Measurements from ENCODE around the gene CIBAR2.

CIBAR2 gene

DNA sequence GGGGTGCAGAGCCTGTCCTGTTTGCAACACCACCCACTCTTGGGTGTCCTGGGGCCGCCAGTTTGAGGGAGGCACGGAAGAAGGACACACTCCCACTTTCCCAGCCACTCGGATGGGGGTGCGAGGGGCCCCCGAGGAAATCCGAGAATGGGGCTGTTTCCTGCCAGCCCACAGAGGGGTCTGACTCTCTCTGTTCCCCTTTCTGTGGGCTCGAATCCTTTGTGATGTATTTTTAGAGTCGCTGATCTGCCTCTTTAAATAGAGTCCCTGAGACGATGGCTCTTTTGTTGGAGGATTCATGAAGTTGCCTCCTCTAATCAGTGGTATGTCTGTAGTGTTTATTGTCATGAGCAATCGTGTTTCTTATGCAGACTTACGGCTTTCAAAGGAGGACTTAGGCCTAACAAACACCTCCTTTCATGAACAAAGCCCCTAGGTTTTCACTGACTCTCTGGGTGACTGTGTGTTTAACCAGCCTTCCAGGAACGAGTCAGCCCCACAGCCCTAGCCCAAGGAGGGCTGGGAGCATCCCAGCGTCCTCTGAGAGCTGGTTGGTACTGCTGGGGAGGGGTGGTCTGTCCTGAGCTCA, 29.1 kb downstream of the CIBAR2 start:
- DNase-seq (ENCODE audit: low read depth) = no peak

DNA sequence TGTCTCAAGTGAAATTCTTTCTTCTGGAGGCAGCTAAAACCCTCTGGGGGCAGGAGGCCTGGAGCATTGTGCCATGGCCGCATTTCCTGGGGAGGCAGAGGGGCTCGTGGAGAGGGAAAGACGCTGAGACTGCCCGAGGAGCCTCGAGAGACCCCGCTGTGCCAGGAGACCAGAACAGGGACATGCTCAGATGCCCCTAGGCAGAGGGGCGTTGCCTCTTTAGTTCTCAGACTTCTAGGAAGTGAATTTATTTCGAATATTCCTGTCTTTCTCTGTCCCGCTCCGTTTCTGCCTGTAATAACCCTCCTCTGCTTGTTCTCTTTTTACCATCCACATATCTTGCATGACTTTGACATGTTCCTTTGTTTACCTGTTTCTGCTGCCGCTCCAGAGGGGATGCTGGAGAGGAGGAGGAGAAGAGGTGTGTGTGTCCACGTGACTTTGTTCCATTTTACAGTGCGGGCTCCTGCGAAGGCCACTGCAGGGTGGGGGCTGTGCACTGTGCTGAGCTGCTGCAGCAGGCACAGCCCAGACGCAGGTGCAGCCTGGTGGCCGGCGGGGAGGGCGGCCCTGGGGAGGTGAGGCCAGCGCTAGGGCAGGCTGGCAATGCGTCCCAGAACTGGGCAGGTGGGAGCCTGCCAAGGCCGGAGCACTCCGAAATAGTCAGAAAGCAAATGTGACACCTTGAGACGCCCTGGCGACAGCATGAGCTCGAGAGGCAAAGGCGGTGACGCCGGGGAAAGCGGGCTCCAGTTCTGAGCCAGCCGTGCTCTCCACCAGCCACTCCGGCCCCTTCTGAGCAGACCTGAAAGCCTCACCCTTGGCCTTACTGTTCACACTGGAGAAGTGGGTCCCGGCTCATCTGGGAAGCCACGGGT, 29.9 kb downstream of the CIBAR2 start:
- DNase-seq (ENCODE audit: low read depth) = no peak

DNA sequence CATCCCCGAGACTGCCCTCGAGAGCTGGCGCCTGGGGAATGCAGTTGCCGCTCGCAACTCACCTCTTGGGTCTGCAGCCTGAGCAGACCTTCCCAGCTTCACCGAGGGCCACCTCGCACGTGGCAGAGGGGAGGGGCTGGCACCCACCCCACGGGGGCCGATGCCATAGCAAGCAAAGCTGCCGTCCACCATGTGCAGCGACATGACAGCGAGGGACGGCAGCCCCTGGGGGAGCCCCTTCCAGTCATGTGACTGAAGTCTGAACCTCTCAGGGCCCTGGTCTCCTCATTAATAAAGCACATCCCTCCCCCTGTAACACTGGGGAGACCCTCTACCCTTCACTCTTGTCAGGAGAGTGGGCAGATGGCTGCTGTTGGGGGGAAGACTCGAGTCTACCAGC, 30.5 kb downstream of the CIBAR2 start:
- DNase-seq (ENCODE audit: low read depth) = no peak

DNA sequence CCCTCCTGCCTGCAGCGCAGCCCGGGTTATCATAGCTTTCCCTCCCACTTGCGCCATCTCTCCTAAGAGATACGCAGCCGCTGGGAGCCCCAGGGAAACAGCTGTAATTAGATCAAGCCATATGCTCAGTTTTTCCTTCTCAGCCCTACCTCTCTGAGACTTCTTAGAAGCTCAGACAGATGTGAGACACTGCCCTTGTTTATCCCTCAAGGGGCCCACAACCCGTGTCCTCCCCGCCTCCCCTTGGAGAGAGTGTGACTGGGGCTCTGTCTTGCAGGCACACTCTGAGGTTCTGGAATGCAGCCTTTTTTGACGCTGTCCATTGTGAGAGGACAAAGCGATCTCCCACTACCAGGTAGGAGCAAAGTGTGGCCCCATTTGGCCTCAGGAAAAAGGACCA, 31.2 kb downstream of the CIBAR2 start:
- DNase-seq (ENCODE audit: low read depth) = no peak

DNA sequence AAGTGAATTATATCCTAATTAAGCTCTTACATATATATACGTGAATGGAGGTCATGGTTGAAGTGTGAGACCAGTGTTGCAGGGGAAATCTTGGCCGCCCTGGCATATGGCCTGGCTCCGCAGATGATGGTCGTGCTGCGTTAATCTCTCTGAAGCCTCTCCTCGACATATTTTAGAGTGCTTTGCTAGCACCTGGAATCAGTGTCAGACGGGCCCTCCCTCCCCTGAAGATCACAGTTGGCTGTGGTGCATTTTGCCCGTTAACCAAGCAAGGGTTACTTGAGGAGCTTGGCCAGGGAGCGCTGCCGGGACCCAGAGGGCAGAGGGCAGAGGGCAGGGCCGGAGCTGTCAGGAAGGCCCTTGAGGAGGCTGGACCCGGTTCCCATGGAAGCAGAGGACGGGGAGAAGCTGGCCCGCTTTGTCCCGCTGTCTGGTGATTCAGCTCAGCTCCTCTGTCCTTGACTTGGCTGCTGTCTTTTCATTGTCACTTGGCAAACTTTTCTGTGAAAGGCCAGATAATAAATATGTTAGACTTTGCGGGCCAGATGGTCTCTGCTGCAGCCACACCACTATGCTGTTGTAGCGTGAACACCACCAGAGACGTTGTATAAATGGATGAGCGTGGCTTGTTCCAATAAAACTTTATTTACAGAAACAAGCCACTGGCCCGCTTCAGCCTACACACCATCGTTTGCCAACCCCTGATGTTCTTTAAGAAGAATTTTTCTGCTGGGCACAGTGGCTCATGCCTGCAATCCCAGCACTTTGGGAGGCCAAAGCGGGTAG, 32.3 kb downstream of the CIBAR2 start:
- DNase-seq (ENCODE audit: low read depth) = no peak

DNA sequence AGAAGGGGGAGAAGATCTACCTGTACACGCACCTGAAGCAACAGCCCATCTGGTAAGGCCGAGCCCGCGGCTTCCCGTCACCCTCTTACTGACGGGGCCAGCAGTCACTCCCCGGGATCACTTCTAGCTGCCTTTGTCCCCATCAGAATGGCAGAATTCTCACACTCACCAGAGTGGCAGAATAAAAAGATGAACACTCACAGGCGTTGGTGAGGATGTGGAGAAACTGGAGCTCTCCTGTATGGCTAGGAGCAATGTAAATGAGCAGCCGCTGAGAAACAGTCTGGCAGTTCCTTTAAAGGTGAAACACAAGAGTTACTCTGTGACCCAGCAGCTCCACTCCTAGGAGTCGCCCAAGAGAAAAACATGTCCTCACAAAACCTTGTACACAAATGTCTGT, 33.3 kb downstream of the CIBAR2 start:
- no peak for DNase-seq (ENCODE audit: low read depth)

DNA sequence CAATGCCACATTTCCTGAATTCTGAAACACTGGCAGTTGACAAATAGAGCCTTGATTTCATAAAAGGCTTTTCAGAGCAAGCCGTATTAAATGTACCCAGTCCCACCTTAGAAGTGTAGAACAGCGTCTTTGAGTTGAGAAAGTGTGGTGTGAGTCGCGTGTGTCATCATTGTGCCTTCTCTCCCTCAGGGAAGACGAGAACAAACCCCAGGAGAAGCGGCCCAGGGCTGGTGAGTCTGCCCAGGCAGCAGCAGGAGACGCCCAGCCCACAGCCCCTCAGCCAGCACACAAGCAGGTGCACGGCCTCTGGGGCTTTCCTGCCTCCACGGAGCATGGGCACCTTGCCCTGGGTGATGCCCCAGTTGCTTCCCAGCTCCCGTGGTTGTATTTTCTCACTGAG, 34.0 kb downstream of the CIBAR2 start:
- DNase-seq (ENCODE audit: low read depth) = no peak

DNA sequence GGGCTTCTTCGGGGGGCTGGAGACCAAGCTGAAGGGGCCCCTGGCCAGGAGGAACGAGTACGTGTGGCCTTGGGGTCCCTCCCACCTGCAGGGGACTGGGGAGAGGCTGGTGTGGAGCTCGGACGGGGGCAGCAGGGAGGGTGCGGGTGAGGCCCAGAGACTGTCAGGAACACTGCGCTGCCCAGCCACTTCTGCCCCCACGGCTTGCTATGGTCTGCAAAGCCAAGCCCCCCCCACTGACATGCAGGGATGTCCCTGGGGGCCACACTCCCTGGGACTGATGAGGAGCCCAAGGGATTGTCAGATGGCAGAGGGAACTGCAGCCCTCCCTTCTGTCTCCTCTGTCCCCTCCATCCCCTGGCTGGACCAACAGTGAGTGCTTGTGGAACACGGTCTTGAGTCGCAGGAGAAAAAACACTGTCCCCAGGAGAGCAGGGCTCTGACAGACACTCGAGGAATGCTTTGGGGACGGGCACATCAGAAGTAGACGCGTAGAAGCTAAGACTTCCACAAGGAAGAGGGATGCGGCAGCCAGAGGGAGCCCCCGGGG, 34.6 kb downstream of the CIBAR2 start:
- no peak for DNase-seq (ENCODE audit: low read depth)

DNA sequence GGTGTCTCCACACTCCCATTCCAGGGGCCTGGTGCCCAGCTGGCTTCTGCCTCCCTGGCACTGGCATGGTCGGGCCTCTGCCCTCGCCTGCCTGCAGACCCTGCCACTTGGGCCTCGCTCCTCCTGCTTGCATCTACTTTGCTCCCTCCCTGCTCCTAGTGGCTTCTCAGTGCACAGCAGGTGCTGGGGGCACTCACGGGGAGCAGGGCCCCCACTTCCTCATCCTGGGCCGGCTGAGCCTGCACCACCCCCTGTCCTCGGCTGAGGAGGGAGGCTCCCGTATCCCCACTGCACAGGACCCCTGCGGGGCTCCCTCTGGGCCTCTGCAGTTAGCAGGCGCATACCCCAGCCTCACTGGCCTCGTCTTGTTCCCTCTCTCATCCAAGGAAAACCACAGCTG, 35.2 kb downstream of the CIBAR2 start:
- DNase-seq (ENCODE audit: low read depth) = no peak

DNA sequence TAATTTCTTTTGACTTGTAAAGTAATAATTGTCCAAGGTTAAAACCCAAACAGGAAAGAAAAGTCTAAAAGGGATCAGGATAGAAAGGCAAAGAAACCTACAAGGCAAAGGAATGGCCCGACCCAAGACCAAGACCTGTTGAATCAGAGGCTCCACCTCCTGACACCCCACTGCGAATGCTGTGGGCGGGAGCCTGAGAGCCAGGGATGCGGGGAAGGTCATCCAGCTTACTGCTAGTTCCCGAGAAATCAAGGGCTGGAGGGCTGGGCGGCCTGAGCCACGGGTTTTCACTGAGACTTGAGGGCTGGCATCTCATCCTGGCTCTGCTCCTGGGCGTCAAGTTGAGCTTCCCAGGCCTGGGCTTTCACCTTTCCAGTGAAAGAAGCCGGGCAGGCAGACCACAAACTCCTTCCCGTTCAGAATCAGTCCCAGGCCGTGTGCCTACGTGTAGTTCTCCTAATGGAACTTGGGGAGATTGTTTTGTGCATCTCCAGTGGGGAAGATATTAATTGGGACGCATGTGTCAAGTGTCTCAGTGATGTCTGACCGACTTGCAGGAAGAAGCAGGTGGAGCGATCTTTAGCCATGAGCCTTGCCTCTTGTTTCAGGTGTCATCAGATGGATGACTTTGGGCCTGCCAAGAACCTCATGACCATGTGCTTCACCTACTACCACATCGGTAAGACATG, 36.9 kb downstream of the CIBAR2 start:
- no peak for DNase-seq (ENCODE audit: low read depth)

DNA sequence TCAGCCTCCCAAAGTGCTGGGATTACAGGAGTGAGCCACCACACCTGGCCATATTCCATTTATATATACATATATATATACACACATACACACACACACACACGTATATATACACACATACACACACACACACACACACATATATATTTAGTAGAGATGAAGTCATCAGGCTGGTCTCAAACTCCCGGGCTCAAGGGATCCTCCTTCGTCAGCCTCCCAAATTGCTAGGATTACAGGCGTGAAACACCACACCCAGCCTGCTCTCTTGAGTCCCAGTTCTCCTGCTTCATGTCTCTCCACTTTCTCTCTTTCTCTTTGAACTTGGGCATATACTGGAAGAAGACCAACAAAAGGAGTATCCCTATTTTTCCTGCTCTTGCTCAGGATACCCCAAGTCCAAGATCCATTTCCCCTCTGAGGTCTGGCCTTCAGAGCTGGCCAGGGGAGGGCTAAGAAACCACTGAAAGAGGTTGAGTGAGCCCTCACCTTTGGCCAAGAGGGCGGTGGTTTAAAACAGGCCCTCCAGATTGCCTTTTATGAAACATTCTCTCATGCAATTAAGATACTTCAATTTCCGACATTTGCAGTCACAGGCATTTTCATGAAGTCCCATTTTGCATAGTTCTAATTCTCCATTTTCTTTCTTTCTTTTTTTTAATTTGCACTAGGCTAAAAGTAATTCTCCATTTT, 37.9 kb downstream of the CIBAR2 start:
- DNase-seq (ENCODE audit: low read depth) = no peak

DNA sequence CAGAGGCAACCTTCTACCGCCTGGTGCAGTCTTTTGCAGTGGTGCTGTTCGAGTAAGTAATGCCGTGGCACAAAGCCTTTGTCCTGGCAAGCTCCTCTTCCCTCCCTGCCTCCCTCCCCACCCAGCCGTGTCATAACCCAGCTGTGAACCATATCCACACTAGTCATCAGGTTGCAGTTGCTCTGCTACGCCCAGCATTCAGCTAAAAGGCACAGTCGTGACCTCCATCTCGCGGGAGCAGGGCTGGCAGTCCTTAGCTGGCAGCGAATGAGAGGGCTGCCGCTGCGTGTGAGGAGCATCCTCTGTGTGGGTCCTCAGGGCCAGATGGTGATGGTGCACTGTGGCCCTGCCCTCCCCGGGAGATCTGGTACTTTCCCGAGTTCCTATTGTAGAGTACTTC, 39.3 kb downstream of the CIBAR2 start:
- DNase-seq (ENCODE audit: low read depth) = no peak

DNA sequence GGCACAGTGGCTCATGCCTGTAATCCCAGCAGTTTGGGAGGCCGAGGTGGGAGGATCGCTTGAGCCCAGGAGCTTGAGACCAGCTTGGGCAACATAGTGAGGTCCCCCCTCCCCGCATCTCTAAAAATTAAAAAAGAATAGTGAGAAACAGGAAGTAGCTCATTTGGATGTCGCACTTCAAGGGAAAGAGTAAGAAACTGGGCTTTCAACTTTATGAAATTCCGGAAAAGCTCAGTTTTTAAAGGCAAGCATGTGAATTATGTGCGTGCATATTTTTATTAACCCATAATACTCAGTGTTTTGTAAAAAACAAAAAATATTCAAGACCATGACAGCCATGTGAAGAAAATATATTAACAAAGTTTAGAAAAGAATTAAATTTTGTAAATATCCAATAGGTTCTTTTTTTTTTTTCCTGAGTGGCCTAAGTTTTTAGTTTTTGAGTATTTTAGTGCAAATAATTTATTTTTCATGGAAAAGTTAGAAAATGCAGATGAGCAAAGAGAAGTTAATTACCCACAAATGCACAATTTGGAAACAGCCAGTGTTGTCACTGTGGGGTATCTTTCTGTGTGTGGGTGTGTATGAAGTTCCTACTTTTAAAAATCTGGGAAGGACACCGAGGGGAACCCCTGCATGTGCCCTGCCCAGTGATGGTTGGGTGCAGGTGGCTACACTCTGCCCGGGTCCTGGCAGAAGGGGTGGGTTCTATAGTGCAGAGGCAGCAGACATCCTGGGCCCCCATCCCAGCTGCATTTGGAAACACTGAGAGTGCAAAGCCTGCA, 40.0 kb downstream of the CIBAR2 start:
- no peak for DNase-seq (ENCODE audit: low read depth)

DNA sequence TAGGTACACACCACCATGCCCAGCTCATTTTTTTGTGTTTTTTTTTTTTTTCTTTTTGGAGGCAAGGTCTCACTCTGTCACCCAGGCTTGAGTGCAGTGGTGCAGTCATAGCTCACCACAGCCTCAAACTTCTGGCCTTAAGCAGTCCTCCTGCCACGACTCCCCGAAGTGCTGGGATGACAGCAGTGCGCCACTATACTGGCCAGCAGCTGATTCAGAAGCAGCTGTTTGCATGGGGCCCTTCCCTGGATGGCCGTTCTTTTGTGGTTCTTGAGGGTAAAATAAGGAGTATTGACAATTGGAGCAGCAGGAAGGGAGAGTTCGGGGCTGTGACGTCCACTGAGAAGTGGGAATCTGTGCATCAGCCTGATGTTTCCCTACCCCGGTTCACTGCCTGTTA, 43.1 kb downstream of the CIBAR2 start:
- DNase-seq (ENCODE audit: low read depth) = no peak

DNA sequence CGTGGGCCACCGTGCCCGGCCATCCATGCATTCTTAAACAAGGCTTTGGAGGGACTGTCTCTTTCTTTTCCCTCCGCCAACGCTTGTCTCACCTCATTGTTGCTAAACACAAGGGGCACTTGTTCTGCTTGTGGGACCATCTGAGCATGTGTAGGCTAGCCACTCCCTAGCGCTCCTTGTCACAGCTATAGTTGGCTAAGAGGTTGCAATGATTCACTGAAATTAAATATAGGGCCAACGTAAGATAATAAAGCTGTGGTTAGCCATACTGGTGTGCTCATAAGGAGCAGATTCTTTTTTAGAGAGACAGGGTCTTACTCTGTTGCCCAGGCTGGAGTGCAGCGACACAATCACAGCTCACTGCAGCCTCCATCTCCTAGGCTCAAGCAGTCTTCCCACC, 43.5 kb downstream of the CIBAR2 start:
- no peak for DNase-seq (ENCODE audit: low read depth)

DNA sequence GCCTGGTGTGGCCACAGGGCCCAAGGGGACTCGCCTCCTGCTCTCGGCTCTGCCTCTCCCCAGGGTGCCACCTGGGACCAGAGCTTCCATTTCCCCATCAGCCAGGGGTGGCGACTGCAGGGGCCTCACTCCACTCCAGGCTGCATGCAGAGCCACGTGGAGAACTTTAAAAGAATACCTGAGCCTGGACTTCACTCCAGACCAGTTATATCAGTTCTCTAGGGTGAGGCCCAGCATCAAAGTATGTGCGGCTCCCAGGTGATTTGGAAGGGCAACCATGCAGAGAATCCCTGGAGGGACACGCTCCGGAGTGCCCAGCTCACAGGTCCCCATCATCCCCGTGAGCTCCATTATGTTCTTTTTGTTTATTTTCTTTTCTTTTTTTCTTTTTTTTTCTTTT, 44.8 kb downstream of the CIBAR2 start:
- no peak for DNase-seq (ENCODE audit: low read depth)

DNA sequence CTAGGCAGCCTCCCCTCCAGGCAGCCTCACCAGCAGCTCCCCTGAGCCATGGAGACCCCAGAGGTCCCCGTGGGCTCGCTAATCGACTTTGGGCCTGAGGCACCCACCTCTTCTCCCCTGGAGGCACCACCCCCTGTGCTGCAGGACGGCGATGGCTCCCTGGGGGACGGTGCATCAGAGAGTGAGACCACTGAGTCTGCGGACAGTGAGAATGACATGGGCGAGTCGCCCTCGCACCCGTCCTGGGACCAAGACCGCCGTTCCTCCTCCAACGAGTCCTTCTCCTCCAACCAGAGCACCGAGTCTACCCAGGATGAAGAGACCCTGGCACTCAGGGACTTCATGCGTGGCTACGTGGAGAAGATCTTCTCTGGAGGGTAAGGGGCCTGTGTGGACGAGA, 45.2 kb downstream of the CIBAR2 start:
- no peak for DNase-seq (ENCODE audit: low read depth)

DNA sequence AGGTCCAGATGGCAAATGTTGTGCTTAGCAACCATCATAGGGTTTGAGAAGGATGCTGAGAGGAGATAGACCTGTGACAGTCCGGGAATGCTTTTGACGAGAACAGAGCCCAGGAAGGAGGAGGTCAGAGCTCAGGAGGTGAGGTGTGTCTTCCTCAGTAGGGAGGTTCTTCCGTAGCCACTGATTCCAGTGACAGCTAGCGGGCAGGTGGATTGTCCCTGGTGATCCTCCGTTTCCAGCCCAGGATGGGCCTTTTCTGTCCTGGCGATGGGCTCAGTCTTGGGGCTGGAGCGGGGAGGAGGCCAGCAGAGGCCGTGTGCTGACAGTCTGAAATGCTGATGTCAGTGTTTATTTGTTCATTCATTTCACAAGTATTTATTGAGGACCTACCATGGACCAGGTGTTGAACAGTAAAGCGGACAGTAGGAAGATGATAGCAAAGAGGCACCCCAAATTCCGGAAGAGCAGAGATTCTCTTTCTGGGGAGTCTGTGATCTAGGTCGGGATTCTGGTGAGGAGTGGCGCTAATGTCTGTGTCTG, 45.9 kb downstream of the CIBAR2 start:
- no peak for DNase-seq (ENCODE audit: low read depth)

DNA sequence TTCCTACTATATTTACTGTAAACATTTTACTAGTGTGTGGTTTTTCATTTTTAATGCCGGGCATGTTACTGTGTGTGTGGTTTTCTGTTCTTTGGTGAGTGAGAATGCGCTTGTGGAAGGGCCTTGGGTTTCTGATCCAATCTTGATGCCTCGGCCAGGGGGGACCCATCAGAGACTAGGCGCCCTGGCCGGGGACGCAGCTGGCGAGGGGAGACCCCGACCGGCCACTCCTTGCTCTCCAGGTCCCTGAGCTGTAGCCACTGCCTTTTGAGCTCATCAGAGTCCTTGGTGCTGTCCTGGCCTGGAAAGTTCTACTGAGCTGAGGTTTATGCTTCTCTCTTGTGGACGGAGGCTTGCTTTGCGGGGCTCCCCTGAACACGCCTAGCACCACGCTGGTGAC, 47.2 kb downstream of the CIBAR2 start:
- DNase-seq (ENCODE audit: low read depth) = no peak

DNA sequence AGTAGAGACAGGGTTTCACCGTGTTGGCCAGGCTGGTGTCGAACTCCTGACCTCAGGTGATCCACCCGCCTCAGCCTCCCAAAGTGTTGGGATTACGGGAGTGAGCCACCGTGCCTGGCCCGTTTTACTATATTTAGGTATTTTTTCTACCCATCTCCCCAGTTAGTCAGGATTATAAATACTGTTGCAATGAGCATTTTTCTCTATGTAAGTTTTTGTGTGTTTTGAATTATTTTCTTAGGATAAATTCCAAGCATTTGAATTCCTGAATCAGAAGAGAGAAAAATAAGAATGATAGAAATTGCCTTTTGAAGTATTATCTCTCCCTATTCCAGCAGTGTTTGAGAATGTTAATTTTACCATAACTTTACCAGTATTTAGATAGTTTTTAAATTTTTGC, 48.1 kb downstream of the CIBAR2 start:
- no peak for DNase-seq (ENCODE audit: low read depth)

DNA sequence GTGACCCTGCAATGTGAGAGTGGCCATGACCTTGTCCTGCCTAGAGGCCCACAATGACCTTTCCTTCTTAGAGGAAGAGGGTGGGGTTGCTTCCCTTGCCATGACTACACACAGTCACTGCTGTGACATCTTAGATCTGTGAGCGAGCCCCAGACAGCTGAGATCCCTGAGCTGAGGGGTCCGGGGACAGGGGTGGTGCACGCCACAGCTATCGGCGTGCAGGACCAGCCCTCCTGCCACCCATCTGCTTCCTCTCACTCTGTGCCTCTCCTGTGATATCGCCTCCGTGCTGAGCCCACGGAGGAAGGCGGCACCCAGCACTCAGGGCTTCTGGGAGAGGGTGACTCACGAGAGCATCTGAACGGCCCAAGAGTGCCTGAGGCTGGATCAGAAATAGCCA, 49.4 kb downstream of the CIBAR2 start:
- no peak for DNase-seq (ENCODE audit: low read depth)
